Liver (tissue), 9 donors: ENCODE results near the gene CMTM8. TPM values are rescaled to one million over a fixed set of nuclear protein-coding genes. Genes with fewer than 3 reads are reported as not detected.

ENCODE experiments used
- DNase-seq: peaks from one replicate; pipeline ENCODE4 v3.0.0-alpha.2; 2017; ENCODE audit warnings: low spot score
- H3K27ac ChIP-seq, 2 donors: one replicate each; pipeline ENCODE4 v1.7.0; 2013; ENCODE audit warnings: inconsistent platforms in 2 of 2, low read length in 2 of 2, control low read depth in 1 of 2, low read depth in 1 of 2, mild to moderate bottlenecking in 1 of 2
- H3K27me3 ChIP-seq, 4 donors: one replicate each; pipeline versions ENCODE4 v1.6.1 to v1.7.0; 2013; ENCODE audit warnings: low read length in 3 of 4, inconsistent platforms in 1 of 4, mild to moderate bottlenecking in 1 of 4, moderate library complexity in 1 of 4; ENCODE audit not compliant: control insufficient read depth in 4 of 4, insufficient read depth in 4 of 4
- H3K36me3 ChIP-seq, 4 donors: one replicate each; pipeline versions ENCODE4 v1.6.1 to v1.7.0; 2013; ENCODE audit warnings: low read length in 3 of 4, mild to moderate bottlenecking in 3 of 4, low read depth in 1 of 4, moderate library complexity in 1 of 4; ENCODE audit not compliant: control insufficient read depth in 4 of 4, insufficient read depth in 3 of 4
- H3K4me1 ChIP-seq, 4 donors: one replicate each; pipeline versions ENCODE4 v1.6.1 to v1.7.0; 2013; ENCODE audit warnings: low read length in 3 of 4, mild to moderate bottlenecking in 3 of 4, moderate library complexity in 1 of 4; ENCODE audit not compliant: control insufficient read depth in 4 of 4, insufficient read depth in 4 of 4
- H3K4me3 ChIP-seq, 3 donors: one replicate each; pipeline versions ENCODE4 v1.6.1 to v1.7.0; 2013; ENCODE audit warnings: low read length in 3 of 3, control low read depth in 1 of 3, low read depth in 1 of 3, mild to moderate bottlenecking in 1 of 3
- H3K9ac ChIP-seq, 2 donors: one replicate each; pipeline ENCODE4 v1.7.0; 2013; ENCODE audit warnings: low read length in 2 of 2, mild to moderate bottlenecking in 2 of 2, moderate library complexity in 2 of 2, control low read depth in 1 of 2, low read depth in 1 of 2
- H3K9me3 ChIP-seq, 4 donors: one replicate each; pipeline versions ENCODE4 v1.6.1 to v1.7.0; 2013; ENCODE audit warnings: low read length in 3 of 4; ENCODE audit not compliant: control insufficient read depth in 4 of 4
- EGR1 ChIP-seq, 2 donors: IDR thresholded peaks; 2 replicates each; pipeline ENCODE4 v1.6.1; 2016 to 2018; ENCODE audit warnings: antibody characterized with exemption in 2 of 2, low read depth in 2 of 2
- FOXA1 ChIP-seq: IDR thresholded peaks from 2 replicates; pipeline ENCODE4 v1.6.1; 2016; ENCODE audit warnings: antibody characterized with exemption
- FOXA2 ChIP-seq: IDR thresholded peaks from 2 replicates; pipeline ENCODE4 v1.6.1; 2016; ENCODE audit warnings: antibody characterized with exemption
- GABPA ChIP-seq, 2 donors: IDR thresholded peaks in 1 of 2; conservative IDR thresholded peaks in 1 of 2; 2 replicates each; pipeline ENCODE4 v1.6.1; 2016; ENCODE audit warnings: antibody characterized with exemption in 2 of 2, mild to moderate bottlenecking in 1 of 2, moderate library complexity in 1 of 2
- HNF4A ChIP-seq, 2 donors: conservative IDR thresholded peaks; 2 replicates each; pipeline ENCODE4 v1.6.1; 2016; ENCODE audit warnings: antibody characterized with exemption in 2 of 2, mild to moderate bottlenecking in 2 of 2
- HNF4G ChIP-seq: IDR thresholded peaks from 2 replicates; pipeline ENCODE4 v1.6.1; 2016; ENCODE audit warnings: antibody characterized with exemption
- JUND ChIP-seq, 2 donors: IDR thresholded peaks; 2 replicates each; pipeline ENCODE4 v1.6.1; 2016; ENCODE audit warnings: antibody characterized with exemption in 2 of 2
- NR2F2 ChIP-seq: IDR thresholded peaks from 2 replicates; pipeline ENCODE4 v1.6.1; 2016; ENCODE audit warnings: antibody characterized with exemption
- RAD21 ChIP-seq, 2 donors: IDR thresholded peaks; 2 replicates each; pipeline ENCODE4 v1.6.1; 2016; ENCODE audit warnings: antibody characterized with exemption in 2 of 2, mild to moderate bottlenecking in 2 of 2
- RXRA ChIP-seq, 2 donors: IDR thresholded peaks; 2 replicates each; pipeline ENCODE4 v1.6.1; 2017 to 2018; ENCODE audit warnings: antibody characterized with exemption in 2 of 2, mild to moderate bottlenecking in 1 of 2
- SP1 ChIP-seq: IDR thresholded peaks from 2 replicates; pipeline ENCODE4 v1.6.1; 2018; ENCODE audit warnings: antibody characterized with exemption, mild to moderate bottlenecking
- TAF1 ChIP-seq: conservative IDR thresholded peaks from 2 replicates; pipeline ENCODE4 v1.6.1; 2016; ENCODE audit warnings: antibody characterized with exemption, mild to moderate bottlenecking
- YY1 ChIP-seq: IDR thresholded peaks from 2 replicates; pipeline ENCODE4 v1.6.1; 2016; ENCODE audit warnings: antibody characterized with exemption, mild to moderate bottlenecking
- WGBS: extraction: QIAGEN DNeasy Blood & Tissue Kit; methylation state at CpG from one replicate; pipeline ENCODE4 v1.1.7; 2013; 5-methylcytosine and 5-hydroxymethylcytosine counted together
- polyA plus RNA-seq, 2 donors: library from polyadenylated mRNA; stranded (reverse) in 1 of 2; unstranded in 1 of 2; fragments of 200-250 nt in 1 of 2; fragments of >200 nt in 1 of 2; fragmentation: Nextera tagmentation in 1 of 2; extraction: Ambion mirVana in 1 of 2; gene quantifications; one replicate each; pipeline versions ENCODE4 v1.2.1 to v1.2.3, GENCODE V29; 2013 to 2015
- total RNA-seq, 2 donors: library from RNA; depleted of rRNA; stranded (reverse); fragments of >200 nt; gene quantifications; one replicate each; pipeline ENCODE4 v1.2.3, GENCODE V29; 2014
- TF ChIP-seq, protein P1 (sequence below): fragments of 150-350 bp; IDR thresholded peaks from 2 replicates; pipeline ENCODE4 v1.5.1; 2017; ENCODE audit warnings: improper control_type of control experiment, low read depth, low read length; ENCODE audit not compliant: missing input control
- TF ChIP-seq, protein P2 (sequence below): IDR thresholded peaks from 2 replicates; pipeline ENCODE4 v1.6.1; 2016; ENCODE audit warnings: antibody characterized with exemption
- TF ChIP-seq, protein P3 (sequence below): IDR thresholded peaks from 2 replicates; pipeline ENCODE4 v1.6.1; 2016; ENCODE audit warnings: antibody characterized with exemption, mild to moderate bottlenecking
- TF ChIP-seq, protein P4 (sequence below): IDR thresholded peaks from 2 replicates; pipeline ENCODE4 v1.6.1; 2016; ENCODE audit warnings: antibody characterized with exemption
- TF ChIP-seq, protein P5 (sequence below): IDR thresholded peaks from 2 replicates; pipeline ENCODE4 v1.6.1; 2016; ENCODE audit warnings: antibody characterized with exemption
- donor health status: healthy.
- donor health status: healthy.
- donor health status: healthy.
- donor health status: healthy.
- donor health status: healthy.

The CMTM8 gene
- total and polyA plus RNA-seq, 4 donors = 4.3 to 44.6 (median 12.5) TPM

DNA sequence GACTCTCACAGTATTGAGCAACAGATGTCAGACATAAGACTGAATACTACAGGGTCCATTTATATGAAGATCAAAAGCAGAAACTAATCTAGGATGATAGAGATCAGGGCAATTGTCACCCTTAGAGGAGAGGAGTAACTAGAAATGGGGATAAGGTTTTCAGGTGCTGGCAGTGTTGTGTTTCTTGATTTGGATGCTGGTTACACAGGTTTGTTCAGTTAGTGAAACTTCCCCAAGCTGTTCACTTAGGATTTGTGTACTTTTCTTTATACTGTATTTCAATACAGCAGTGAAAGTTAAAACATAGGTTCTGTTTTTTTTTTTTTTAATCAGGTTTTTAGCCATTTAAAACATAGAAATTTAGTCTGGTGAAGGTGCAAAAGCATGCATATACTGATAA is 114.1 kb downstream of the CMTM8 start:
- no peak for DNase-seq
- Histone ChIP-seq H3K36me3 (no peaks in the 10 kb centered on the region), H3K27me3 (no peaks in the 10 kb centered on the region), H3K9ac (no peak overlapping the region), H3K4me1 (peaks cover 0 to 11% (median 3%) of the 10 kb centered on the region in 4 donors), H3K9me3 (no peaks in the 10 kb centered on the region), H3K4me3 (no peak overlapping the region), H3K27ac (no peak overlapping the region)
- TF ChIP-seq HNF4A (conservative IDR thresholded peaks at IDR 0.05) (no peak), FOXA2 (no peak), YY1 (no peak), FOXA1 (no peak), SP1 (no peak), HNF4G (no peak), EGR1 (IDR thresholded peaks at IDR 0.05; ENCODE audit: low read depth in 2 of 2) (no peak)
- TF ChIP-seq, protein P1, sequence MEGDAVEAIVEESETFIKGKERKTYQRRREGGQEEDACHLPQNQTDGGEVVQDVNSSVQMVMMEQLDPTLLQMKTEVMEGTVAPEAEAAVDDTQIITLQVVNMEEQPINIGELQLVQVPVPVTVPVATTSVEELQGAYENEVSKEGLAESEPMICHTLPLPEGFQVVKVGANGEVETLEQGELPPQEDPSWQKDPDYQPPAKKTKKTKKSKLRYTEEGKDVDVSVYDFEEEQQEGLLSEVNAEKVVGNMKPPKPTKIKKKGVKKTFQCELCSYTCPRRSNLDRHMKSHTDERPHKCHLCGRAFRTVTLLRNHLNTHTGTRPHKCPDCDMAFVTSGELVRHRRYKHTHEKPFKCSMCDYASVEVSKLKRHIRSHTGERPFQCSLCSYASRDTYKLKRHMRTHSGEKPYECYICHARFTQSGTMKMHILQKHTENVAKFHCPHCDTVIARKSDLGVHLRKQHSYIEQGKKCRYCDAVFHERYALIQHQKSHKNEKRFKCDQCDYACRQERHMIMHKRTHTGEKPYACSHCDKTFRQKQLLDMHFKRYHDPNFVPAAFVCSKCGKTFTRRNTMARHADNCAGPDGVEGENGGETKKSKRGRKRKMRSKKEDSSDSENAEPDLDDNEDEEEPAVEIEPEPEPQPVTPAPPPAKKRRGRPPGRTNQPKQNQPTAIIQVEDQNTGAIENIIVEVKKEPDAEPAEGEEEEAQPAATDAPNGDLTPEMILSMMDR = no peak

DNA sequence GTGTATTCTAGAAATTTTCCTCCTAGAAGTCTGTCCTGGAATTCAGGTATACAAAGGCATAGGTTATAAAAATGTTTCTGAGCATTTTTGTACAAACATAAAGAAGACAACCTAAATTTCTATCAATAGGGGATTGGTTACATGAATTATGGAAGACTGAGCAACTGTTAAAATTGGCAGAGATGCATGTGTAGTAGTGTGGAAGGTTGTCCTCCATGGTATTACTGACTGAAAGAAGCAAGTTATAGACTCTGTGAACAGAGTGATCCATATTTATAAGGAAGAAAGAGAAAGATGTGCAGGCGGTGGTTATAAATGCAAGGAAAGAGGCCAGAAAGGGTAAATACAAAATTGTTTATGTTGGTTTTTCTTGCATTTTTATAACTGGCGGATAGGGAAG is 114.9 kb downstream of the CMTM8 start:
- no peak overlapping the region for H3K27ac ChIP-seq
- H3K9me3 ChIP-seq = no peaks in the 10 kb centered on the region
- H3K36me3 ChIP-seq = peaks cover 0 to 2% (median 0%) of the 10 kb centered on the region in 4 donors
- H3K27me3 ChIP-seq = no peaks in the 10 kb centered on the region
- no peak overlapping the region for H3K4me3 ChIP-seq
- DNase-seq = no peak
- 98% methylated on average over 2 of the region's 2 CpGs for WGBS
- TF ChIP-seq YY1 (no peak), HNF4G (no peak), RAD21 (IDR thresholded peaks at IDR 0.05) (no peak), EGR1 (IDR thresholded peaks at IDR 0.05; ENCODE audit: low read depth in 2 of 2) (no peak), JUND (IDR thresholded peaks at IDR 0.05) (no peak), NR2F2 (no peak), GABPA (IDR thresholded peaks at IDR 0.05 in 1 of 2, conservative IDR thresholded peaks at IDR 0.05 in 1 of 2) (no peak), HNF4A (conservative IDR thresholded peaks at IDR 0.05) (no peak), FOXA1 (no peak), TAF1 (no peak), SP1 (no peak), FOXA2 (no peak), RXRA (IDR thresholded peaks at IDR 0.05) (no peak)
- TF ChIP-seq, protein P2, sequence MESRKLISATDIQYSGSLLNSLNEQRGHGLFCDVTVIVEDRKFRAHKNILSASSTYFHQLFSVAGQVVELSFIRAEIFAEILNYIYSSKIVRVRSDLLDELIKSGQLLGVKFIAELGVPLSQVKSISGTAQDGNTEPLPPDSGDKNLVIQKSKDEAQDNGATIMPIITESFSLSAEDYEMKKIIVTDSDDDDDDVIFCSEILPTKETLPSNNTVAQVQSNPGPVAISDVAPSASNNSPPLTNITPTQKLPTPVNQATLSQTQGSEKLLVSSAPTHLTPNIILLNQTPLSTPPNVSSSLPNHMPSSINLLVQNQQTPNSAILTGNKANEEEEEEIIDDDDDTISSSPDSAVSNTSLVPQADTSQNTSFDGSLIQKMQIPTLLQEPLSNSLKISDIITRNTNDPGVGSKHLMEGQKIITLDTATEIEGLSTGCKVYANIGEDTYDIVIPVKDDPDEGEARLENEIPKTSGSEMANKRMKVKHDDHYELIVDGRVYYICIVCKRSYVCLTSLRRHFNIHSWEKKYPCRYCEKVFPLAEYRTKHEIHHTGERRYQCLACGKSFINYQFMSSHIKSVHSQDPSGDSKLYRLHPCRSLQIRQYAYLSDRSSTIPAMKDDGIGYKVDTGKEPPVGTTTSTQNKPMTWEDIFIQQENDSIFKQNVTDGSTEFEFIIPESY = no peak
- TF ChIP-seq, protein P3, sequence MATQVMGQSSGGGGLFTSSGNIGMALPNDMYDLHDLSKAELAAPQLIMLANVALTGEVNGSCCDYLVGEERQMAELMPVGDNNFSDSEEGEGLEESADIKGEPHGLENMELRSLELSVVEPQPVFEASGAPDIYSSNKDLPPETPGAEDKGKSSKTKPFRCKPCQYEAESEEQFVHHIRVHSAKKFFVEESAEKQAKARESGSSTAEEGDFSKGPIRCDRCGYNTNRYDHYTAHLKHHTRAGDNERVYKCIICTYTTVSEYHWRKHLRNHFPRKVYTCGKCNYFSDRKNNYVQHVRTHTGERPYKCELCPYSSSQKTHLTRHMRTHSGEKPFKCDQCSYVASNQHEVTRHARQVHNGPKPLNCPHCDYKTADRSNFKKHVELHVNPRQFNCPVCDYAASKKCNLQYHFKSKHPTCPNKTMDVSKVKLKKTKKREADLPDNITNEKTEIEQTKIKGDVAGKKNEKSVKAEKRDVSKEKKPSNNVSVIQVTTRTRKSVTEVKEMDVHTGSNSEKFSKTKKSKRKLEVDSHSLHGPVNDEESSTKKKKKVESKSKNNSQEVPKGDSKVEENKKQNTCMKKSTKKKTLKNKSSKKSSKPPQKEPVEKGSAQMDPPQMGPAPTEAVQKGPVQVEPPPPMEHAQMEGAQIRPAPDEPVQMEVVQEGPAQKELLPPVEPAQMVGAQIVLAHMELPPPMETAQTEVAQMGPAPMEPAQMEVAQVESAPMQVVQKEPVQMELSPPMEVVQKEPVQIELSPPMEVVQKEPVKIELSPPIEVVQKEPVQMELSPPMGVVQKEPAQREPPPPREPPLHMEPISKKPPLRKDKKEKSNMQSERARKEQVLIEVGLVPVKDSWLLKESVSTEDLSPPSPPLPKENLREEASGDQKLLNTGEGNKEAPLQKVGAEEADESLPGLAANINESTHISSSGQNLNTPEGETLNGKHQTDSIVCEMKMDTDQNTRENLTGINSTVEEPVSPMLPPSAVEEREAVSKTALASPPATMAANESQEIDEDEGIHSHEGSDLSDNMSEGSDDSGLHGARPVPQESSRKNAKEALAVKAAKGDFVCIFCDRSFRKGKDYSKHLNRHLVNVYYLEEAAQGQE = no peak
- TF ChIP-seq, protein P1 = no peak
- TF ChIP-seq, protein P4, sequence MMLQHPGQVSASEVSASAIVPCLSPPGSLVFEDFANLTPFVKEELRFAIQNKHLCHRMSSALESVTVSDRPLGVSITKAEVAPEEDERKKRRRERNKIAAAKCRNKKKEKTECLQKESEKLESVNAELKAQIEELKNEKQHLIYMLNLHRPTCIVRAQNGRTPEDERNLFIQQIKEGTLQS = no peak
- TF ChIP-seq, protein P5, sequence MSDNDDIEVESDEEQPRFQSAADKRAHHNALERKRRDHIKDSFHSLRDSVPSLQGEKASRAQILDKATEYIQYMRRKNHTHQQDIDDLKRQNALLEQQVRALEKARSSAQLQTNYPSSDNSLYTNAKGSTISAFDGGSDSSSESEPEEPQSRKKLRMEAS = no peak
- peaks cover 0 to 11% (median 3%) of the 10 kb centered on the region in 4 donors for H3K4me1 ChIP-seq
- no peak overlapping the region for H3K9ac ChIP-seq
